Natural killer cell (primary cell): ENCODE results near the gene SAMD10. TPM values are rescaled to one million over a fixed set of nuclear protein-coding genes. Genes with fewer than 3 reads are reported as not detected.

ENCODE experiments used
- ATAC-seq, 3 donors: fragments of 150-1000 bp in 2 of 3; fragments of 200-7000 bp in 1 of 3; cut with Tn5 transposase; 1 replicate in 1 of 3; 2 replicates in 2 of 3; pipeline ENCODE4 v1.10.0; 2021; ENCODE audit warnings: mild to moderate bottlenecking in 2 of 3, moderate library complexity in 2 of 3
- DNase-seq, 2 donors: peaks; one replicate each; pipeline versions ENCODE4 v3.0.0 to v3.0.0-alpha.2; 2013 to 2021; ENCODE audit warnings: mixed read lengths in 1 of 2
- H3K27ac ChIP-seq: one replicate; pipeline ENCODE4 v1.5.1; 2013; ENCODE audit warnings: mild to moderate bottlenecking, low read length
- H3K27me3 ChIP-seq: one replicate; pipeline ENCODE4 v1.6.1; 2013; ENCODE audit warnings: low read length; ENCODE audit not compliant: control insufficient read depth, insufficient read depth
- H3K36me3 ChIP-seq: one replicate; pipeline ENCODE4 v1.6.1; 2013; ENCODE audit warnings: low read length; ENCODE audit not compliant: control insufficient read depth, insufficient read depth
- H3K4me1 ChIP-seq: one replicate; pipeline ENCODE4 v1.6.1; 2013; ENCODE audit warnings: low read length; ENCODE audit not compliant: control insufficient read depth, insufficient read depth
- H3K4me3 ChIP-seq: one replicate; pipeline ENCODE4 v1.5.1; 2013; ENCODE audit warnings: low read length
- H3K9me3 ChIP-seq: one replicate; pipeline ENCODE4 v1.6.1; 2013; ENCODE audit warnings: low read length; ENCODE audit not compliant: control insufficient read depth, insufficient read depth
- H3K27ac Mint-ChIP-seq, 2 donors: one replicate each; pipeline ENCODE4 v1.8.0; 2022; ENCODE audit warnings: mild to moderate bottlenecking in 2 of 2, mixed read lengths in 2 of 2, moderate library complexity in 1 of 2
- H3K27me3 Mint-ChIP-seq, 2 donors: one replicate each; pipeline ENCODE4 v1.8.0; 2022; ENCODE audit warnings: low read depth in 2 of 2, mixed read lengths in 2 of 2
- H3K36me3 Mint-ChIP-seq: one replicate; pipeline ENCODE4 v1.8.0; 2022; ENCODE audit warnings: mixed read lengths
- H3K4me1 Mint-ChIP-seq, 2 donors: one replicate each; pipeline ENCODE4 v1.8.0; 2022; ENCODE audit warnings: mixed read lengths in 2 of 2
- H3K4me3 Mint-ChIP-seq: one replicate; pipeline ENCODE4 v1.8.0; 2022; ENCODE audit warnings: mild to moderate bottlenecking, moderate library complexity, mixed read lengths
- H3K9me3 Mint-ChIP-seq, 2 donors: one replicate each; pipeline ENCODE4 v1.8.0; 2022; ENCODE audit warnings: mixed read lengths in 2 of 2
- WGBS: methylation state at CpG from one replicate; pipeline ENCODE4 v1.1.7; 2013; ENCODE audit warnings: missing lambda C conversion rate; ENCODE audit not compliant: insufficient coverage; 5-methylcytosine and 5-hydroxymethylcytosine counted together
- intact Hi-C: fragments of 100-400 bp; cut with micrococcal nuclease; formaldehyde crosslinking; loops from one replicate; pipeline ENCODE4 v1.14.2; 2022
- total RNA-seq, 4 donors: library from RNA; stranded (reverse); fragments of 120-200 nt in 1 of 4; gene quantifications; one replicate each; pipeline versions ENCODE4 v1.2.3 to v1.2.4, GENCODE V29; 2013 to 2022
- TF ChIP-seq, protein P1 (sequence below): fragments of 200-600 bp; IDR thresholded peaks from one replicate; pipeline ENCODE4 v1.8.0; 2022; ENCODE audit warnings: antibody characterized with exemption

Gene SAMD10
- total RNA-seq, 3 donors from 2014 or later (not counting 1 experiment from before 2014, with no cell fraction given), result 15.2 to 22.3 (median 17.6) TPM

GRCh38 chr20:63939061-63939935 is 40.1 kb downstream of the SAMD10 start:
- peaks cover 43% of the 10 kb centered on the region for H3K36me3 ChIP-seq
- Mint-ChIP-seq H3K27me3 (no peaks in the 10 kb centered on the region), H3K27ac (no peak overlapping the region), H3K9me3 (no peaks in the 10 kb centered on the region), H3K4me3 (no peak overlapping the region), H3K36me3 (no peaks in the 10 kb centered on the region), H3K4me1 (peaks cover 12 to 16% of the 10 kb centered on the region in 2 donors)
- H3K27ac ChIP-seq, result no peak overlapping the region
- no peaks in the 10 kb centered on the region for H3K27me3 ChIP-seq
- H3K4me3 ChIP-seq, result no peak overlapping the region
- H3K4me1 ChIP-seq, result peaks cover 32% of the 10 kb centered on the region
- WGBS, result 74% methylated on average over 28 of the region's 33 CpGs
- intact Hi-C loops, result no loop called here
- ATAC-seq, result no peak
- DNase-seq, result no peak
- H3K9me3 ChIP-seq, result no peaks in the 10 kb centered on the region
- TF ChIP-seq, protein P1, sequence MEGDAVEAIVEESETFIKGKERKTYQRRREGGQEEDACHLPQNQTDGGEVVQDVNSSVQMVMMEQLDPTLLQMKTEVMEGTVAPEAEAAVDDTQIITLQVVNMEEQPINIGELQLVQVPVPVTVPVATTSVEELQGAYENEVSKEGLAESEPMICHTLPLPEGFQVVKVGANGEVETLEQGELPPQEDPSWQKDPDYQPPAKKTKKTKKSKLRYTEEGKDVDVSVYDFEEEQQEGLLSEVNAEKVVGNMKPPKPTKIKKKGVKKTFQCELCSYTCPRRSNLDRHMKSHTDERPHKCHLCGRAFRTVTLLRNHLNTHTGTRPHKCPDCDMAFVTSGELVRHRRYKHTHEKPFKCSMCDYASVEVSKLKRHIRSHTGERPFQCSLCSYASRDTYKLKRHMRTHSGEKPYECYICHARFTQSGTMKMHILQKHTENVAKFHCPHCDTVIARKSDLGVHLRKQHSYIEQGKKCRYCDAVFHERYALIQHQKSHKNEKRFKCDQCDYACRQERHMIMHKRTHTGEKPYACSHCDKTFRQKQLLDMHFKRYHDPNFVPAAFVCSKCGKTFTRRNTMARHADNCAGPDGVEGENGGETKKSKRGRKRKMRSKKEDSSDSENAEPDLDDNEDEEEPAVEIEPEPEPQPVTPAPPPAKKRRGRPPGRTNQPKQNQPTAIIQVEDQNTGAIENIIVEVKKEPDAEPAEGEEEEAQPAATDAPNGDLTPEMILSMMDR, result no peak

- Mint-ChIP-seq H3K27me3 (no peaks in the 10 kb centered on the region), H3K4me1 (peaks cover 14 to 16% of the 10 kb centered on the region in 2 donors), H3K36me3 (no peaks in the 10 kb centered on the region), H3K9me3 (no peaks in the 10 kb centered on the region), H3K4me3 (no peak overlapping the region), H3K27ac (peak overlapping the region in 1 of 2 donors; percentile 46)
- DNase-seq, result no peak
- ATAC-seq, result no peak
- intact Hi-C loops, result no loop called here
- 87% methylated on average over 14 of the region's 14 CpGs for WGBS
- H3K4me1 ChIP-seq, result peaks cover 21% of the 10 kb centered on the region
- H3K27me3 ChIP-seq, result no peaks in the 10 kb centered on the region
- TF ChIP-seq, protein P1, result no peak
- H3K27ac ChIP-seq, result no peak overlapping the region
- no peaks in the 10 kb centered on the region for H3K9me3 ChIP-seq
- H3K36me3 ChIP-seq, result peaks cover 37% of the 10 kb centered on the region
- no peak overlapping the region for H3K4me3 ChIP-seq
These were observed 41.8 kb downstream of the SAMD10 start for GRCh38 chr20:63937596-63937995.

DNA sequence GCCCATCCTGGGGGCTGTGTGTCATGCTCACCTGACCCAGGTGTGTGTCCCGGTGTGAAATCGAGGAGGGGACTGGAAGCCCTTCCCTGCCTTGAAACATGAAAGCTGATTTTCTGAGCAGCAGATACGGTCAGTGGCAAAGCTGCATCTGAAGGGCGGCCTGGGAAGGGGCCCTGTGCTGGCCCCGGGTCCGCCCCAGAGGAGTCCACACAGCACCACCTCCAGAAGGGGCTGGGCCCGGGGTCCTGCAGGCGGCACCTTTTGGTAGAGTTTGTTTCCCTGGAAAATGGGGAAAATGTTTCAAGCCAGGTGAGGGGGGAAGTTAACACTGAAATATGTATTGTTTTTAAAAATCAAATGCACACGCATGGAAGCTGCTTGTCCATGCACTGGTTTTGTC is 44.0 kb downstream of the SAMD10 start:
- peaks cover 0 to 7% of the 10 kb centered on the region in 2 donors for H3K4me1 Mint-ChIP-seq
- no peak overlapping the region for H3K4me3 ChIP-seq
- H3K9me3 Mint-ChIP-seq, result no peaks in the 10 kb centered on the region
- H3K27me3 Mint-ChIP-seq, result no peaks in the 10 kb centered on the region
- no peaks in the 10 kb centered on the region for H3K36me3 Mint-ChIP-seq
- no peaks in the 10 kb centered on the region for H3K27me3 ChIP-seq
- H3K4me3 Mint-ChIP-seq, result no peak overlapping the region
- no peak for DNase-seq
- no peak for ATAC-seq
- TF ChIP-seq, protein P1, result no peak
- intact Hi-C loops, result no loop called here
- H3K27ac Mint-ChIP-seq, result no peak overlapping the region
- H3K36me3 ChIP-seq, result peaks cover 52% of the 10 kb centered on the region
- WGBS, result 96% methylated on average over 9 of the region's 9 CpGs
- peaks cover 3% of the 10 kb centered on the region for H3K4me1 ChIP-seq
- no peak overlapping the region for H3K27ac ChIP-seq
- H3K9me3 ChIP-seq, result no peaks in the 10 kb centered on the region
